ENCODE results near the gene TANK. TPM values are rescaled to one million over a fixed set of nuclear protein-coding genes. Genes with fewer than 3 reads are reported as not detected.
"Not testable (repeated sequence)": the region's sequence is repeated elsewhere in the genome, so short reads cannot be mapped to it uniquely, and the experiment has no call there.

Gene TANK
- total RNA-seq, 1 experiment from 2014 or later, result 52.2 TPM

- no peak for DNase-seq (ENCODE audit: low spot score)
Measured at GRCh38 chr2:161269111-161269510, 108.9 kb downstream of the TANK start.

GRCh38 chr2:161273038-161273760, 113.0 kb downstream of the TANK start:
- peak; percentile 84 for DNase-seq (ENCODE audit: low spot score)

- DNase-seq (ENCODE audit: low spot score), result not testable (repeated sequence)
Measured at GRCh38 chr2:161278564-161279229, 118.5 kb downstream of the TANK start.

- not testable (repeated sequence) for DNase-seq (ENCODE audit: low spot score)
Measured at GRCh38 chr2:161279230-161279815, 119.1 kb downstream of the TANK start.

- DNase-seq (ENCODE audit: low spot score), result peak; percentile 73
Measured at GRCh38 chr2:161280906-161281323, 120.7 kb downstream of the TANK start.

DNA sequence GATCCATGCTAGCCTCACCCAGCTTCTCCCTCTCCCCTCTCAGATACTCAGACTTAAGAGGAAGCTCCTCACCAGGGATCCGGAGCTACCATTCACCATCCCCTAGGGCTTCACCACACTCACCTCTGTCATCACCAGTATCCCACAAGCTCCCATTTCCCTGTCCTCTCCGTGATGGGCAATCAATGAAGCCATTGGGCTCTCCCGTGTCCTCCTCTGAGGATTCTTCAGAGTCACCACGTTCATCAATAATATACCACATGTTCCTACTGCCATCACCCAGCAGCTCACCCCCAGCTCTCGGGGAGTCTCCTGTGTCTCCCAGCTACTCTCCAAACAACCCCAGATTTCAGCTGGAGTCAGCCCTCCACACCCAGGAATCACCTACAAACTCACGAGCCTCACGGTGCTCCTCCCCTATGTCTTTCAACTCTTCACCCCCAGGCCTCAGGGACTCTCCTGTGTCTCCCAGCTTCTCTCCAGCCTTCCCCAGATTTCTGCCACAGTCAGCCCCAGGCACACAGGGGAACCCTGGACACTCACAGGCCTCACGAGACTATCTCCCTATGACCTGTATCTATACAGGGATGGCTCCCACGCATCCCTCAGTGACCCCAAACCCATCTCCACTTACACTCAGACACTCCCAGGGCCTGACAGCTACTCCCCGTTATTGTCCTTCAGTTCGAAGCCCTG, 121.5 kb downstream of the TANK start:
- not testable (repeated sequence) for DNase-seq (ENCODE audit: low spot score)

GRCh38 chr2:161282311-161282644, 122.0 kb downstream of the TANK start:
- not testable (repeated sequence) for DNase-seq (ENCODE audit: low spot score)

DNA sequence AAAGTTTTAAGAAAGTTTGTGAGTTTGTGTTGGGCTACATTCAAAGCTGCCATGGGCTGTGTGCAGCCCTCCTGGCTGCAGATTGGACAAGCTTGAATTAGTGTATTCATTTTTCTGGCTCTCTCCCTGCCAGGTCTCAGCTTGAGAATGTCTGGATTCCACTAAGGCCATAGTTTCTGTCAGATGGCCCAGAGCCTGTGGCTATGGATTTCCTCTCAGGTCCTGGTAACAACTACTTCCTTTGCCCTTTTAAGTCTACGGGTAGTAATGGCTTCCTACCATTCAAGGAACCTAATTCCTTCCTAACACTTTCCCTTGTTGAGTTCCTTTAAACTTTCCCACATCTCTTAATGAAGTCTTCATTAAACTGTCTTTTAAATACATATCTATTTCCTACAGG, 123.7 kb downstream of the TANK start:
- DNase-seq (ENCODE audit: low spot score), result no peak

Other genes starting within 250 kb of the TANK start
- 49.5 and 53.8 TPM in 2 replicates for gene PSMD14, start 148.0 kb downstream of the TANK start, total RNA-seq (2014; rRNA removed; shearing (Covaris generic))

Measured in HT-29 (cell line).